Measurements from ENCODE around the gene ZFAND4. TPM values are rescaled to one million over a fixed set of nuclear protein-coding genes. Genes with fewer than 3 reads are reported as not detected.
"Not testable (repeated sequence)": the region's sequence is repeated elsewhere in the genome, so short reads cannot be mapped to it uniquely, and the experiment has no call there.

Gene ZFAND4
- total RNA-seq, 1 donor, result 14.3 TPM

DNA sequence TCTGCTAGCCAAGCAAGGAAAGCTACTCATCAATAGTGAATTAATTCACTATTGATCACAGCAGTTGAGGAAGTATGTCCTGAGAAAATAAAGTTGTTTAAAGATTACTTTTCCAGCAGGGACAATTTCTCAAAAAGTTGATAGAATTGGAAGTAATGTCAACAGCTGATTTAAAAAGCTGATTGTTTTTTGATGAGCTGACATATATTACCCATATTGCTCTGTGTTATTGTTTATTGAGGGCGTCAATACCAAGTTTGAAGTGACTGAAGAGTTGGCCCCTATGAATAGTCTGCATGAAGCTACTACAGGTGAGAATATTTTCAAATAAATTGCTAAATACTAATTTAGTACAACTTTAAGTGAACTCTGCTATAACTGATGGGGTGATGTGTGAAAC lies 28.0 kb downstream of the ZFAND4 start:
- no peak for DNase-seq (ENCODE audit: low read depth in 2 of 3, low spot score in 2 of 3)

DNA sequence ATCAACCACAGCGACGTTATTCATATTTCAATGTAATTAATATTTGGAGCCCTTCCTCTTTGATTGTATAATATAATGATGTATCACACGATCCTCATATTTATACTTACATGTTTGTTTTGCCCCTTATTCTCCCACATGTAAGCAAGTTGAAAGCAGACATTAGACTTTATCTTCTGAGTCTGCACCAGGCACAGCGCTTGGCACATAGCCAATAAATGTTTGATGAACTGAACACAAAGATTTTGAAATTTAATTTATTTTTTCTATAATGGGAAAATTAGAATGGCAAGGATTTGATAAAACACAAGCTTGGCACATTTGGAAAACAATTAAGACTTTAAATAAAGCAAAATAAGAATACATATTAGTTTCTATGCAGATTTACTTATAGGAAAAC lies 31.6 kb downstream of the ZFAND4 start:
- no peak for DNase-seq (ENCODE audit: low read depth in 2 of 3, low spot score in 2 of 3)

DNA sequence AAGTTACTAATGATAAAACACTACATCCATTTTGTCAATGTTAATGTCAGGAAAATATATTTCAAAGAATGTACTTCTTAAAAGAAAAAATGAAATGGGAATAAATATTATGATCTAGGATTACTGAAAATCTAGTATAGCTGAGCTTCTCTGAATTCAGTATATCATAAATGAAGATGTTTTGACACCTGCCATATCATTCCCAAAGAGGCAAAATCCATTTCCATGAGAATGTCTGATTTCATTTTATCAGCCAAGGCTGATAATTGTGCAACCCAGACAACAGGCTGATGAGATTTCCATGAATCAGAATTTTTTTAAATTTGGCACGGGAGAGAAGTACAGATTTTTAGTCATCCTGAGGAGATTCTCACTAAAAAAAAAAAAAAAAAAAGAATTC lies 32.5 kb downstream of the ZFAND4 start:
- no peak for DNase-seq (ENCODE audit: low read depth in 2 of 3, low spot score in 2 of 3)

DNA sequence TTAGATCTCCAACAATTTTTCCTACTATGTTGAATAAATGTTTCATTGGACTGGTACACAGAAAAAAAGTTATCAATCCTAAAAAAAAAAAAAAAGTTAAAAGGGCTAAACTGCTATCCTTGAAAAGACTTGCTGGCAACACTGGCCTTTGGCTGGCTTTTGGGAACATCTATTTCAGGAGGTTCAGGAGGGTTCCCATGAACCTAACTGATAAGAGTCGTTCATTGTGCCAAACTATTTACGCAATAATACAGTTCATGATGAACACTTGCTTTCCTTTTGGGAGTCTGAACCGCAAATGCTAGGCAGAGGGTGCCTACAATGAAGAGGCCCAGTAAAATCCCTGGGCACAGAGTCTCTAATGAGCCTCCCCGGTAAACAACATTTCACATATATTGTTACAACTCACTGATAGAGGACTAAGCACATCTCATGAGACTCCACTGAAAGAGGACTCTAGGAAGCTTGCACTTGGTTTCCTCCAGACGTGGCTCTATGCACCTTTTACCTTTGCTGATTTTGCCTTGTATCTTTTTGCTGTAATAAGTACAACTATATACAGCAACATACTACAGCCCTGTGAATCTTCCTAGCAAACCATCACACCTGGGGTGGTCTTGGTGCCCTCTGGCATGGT lies 45.0 kb downstream of the ZFAND4 start:
- DNase-seq (ENCODE audit: low read depth in 2 of 3, low spot score in 2 of 3), result no peak

DNA sequence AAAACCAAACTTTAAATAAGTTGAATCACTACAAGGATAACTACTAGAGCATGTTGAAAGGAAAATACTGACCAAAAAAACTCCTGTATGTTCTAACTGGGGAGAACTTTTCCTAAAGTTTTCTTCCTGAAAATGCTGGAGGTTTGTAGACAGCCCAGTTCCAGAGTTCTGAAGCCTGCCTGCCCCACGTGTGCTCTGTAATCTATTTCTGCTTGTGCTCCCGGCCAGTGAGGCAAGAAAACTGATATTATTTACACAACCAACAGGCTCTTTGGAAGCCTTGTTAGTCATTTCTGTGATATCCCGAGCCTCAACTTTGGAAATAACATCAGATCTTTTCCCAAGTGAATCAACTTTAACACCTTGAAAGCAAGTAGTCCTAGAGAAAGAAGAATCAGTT lies 46.7 kb downstream of the ZFAND4 start:
- DNase-seq (ENCODE audit: low read depth in 2 of 3, low spot score in 2 of 3), result no peak

DNA sequence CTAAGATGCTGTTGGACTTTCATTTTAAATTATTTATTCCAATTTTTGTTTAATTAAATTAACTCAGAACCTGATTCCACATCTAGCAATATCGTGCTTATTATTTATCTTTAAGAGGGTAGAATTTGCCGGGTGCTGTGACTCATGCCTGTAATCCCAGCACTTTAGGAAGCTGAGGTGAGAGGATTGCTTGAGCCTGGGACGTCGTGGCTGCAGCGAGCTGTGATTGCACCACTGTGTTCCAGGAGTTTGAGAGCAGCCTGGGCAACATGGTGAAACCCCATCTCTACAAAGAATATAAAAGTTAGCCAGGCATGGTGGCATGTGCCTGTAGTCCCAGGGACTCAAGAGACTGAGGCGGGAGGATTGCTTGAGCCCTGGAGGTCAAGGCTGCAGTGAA lies 47.8 kb downstream of the ZFAND4 start:
- DNase-seq (ENCODE audit: low read depth in 2 of 3, low spot score in 2 of 3), result no peak

DNA sequence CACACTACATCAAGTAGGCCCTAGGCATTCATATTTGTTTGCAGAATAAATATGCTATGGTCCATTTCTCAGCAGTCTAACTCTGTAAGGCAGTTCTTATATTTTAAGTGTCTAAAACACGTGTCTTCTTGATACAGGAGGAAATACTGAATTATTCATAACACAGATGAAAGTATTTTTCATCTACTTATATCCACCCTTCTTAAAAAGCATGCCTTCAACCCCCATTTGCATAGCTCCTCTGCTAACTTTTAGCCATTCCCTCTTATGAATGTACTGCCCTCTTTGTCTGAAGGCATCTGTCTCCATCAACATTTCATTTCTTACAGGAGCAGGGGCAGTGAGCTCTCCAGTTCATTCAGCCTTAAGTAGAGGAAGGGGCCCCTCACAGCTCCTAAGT lies 57.7 kb downstream of the ZFAND4 start:
- no peak for DNase-seq (ENCODE audit: low read depth in 2 of 3, low spot score in 2 of 3)

DNA sequence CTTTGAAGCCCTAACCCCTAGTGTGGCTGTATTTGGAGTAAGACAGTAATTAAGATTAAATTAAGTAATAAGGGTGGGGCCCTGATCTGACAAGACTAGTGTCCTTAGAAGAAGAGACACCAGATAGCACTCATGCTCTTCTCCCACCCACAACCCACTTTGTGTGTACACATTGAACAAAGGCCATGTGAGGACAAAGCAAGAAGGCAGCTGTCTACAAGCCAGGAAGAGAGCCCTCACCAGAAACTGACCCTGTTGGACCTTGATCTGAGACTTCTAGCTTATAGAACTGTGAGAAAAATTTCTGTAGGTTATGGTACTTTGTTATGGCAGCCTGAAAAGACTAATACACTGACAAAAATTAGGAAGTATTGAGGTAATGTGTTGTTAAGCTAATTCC lies 59.8 kb downstream of the ZFAND4 start:
- no peak for DNase-seq (ENCODE audit: low read depth in 2 of 3, low spot score in 2 of 3)

DNA sequence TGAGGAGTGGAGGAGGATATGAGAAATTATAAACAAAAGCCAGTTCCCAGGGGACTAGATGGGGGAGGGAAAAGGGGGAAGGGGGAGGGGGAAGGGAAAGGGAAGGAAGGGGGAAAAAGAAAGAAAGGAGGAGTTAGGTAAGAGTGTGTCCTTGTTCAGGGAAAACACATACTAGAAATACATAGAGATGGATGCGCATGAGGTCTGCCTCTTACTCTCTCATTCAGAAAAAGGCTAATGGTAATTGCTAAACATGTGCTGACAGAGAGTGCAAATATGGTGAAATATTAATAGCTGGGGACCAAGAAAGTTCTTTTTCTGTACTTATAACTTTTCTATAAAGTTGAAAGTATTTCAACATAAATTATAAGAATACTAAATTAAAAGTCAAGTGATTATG lies 64.5 kb downstream of the ZFAND4 start:
- no peak for DNase-seq (ENCODE audit: low read depth in 2 of 3, low spot score in 2 of 3)

DNA sequence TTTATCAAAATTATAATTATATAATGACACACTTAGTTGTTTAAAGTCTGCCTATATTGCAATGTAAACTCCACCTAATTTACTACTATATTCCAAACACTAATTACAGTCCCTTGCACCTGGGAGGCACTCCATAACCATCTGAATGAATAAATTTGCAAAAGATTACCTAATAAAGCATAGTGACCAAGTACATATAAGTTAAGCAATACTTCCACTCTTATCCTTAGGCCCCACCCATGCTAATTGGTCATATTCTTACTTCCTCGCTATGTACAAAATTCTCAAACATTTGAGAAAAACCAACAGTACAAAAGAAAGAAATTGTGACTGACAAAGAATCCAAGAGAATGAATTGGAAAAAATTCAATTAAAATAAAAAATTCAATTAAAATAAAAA lies 65.3 kb downstream of the ZFAND4 start:
- no peak for DNase-seq (ENCODE audit: low read depth in 2 of 3, low spot score in 2 of 3)

DNA sequence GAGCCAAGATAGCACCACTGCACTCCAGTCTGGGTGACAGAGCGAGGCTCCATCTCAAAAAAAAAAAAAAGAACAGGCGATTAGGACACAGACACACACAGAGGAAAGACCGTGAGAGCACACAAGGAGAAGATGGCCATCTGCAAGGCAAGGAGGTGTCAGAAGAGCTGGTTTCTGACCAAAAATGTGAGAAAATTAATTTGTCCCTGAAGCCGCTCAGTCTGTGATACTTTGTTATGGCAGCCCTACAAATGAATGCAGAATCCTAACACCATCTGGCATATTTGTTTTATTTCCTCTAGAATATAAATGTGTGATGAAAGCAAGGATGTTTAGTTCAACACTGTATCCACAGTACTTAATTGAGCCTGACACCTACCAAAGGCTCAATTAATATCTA lies 69.7 kb downstream of the ZFAND4 start:
- DNase-seq (ENCODE audit: low read depth in 2 of 3, low spot score in 2 of 3), result no peak

DNA sequence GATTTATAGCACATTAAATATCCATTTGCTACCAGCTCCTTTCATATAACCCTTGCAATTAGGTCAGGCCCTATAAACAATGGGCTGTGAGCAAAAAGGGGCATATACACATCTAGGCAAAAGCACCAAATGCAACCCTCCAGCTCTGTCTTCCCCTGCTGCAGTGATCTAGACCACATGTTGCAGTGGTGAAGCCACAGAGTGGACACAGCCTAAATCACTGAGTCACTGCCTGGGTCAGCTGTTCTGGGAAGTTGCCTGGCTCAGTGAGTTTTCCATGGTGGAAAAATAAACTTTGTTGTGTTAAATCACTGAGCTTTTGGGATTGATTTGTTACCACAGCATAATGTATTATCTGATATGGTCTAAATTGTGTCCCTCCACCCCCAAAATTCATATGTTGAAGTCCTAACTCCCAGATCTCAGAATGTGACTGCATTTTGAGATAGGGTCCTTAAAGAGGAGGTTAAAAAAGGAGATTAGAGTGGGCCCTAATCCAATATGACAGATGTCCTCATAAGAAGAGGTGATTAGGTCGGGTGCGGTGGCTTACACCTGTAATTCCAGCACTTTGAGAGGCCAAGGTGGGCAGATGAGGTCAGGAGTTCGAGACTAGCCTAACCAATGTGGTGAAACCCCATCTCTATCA lies 70.4 kb downstream of the ZFAND4 start:
- no peak for DNase-seq (ENCODE audit: low read depth in 2 of 3, low spot score in 2 of 3)

DNA sequence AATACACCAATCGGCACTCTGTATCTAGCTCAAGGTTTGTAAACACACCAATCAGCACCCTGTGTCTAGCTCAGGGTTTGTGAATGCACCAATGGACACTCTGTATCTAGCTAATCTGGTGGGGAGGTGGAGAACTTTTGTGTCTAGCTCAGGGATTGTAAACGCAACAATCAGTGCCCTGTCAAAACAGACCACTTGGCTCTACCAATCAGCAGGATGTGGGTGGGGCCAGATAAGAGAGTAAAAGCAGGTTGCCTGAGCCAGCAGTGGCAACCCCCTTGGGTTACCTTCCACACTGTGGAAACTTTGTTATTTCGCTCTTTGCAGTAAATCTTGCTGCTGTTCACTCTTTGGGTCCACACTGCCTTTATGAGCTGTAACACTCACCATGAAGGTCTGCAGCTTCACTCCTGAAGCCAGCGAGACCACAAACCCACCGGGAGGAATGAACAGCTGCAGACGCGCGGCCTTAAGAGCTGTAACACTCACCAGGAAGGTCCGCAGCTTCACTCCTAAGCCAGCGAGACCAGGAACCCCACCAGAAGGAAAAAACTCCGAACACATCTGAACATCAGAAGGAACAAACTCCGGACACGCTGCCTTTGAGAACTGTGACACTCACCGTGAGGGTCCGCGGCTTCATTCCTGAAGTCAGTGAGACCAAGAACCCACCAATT lies 71.2 kb downstream of the ZFAND4 start:
- not testable (repeated sequence) for DNase-seq (ENCODE audit: low read depth in 2 of 3, low spot score in 2 of 3)

DNA sequence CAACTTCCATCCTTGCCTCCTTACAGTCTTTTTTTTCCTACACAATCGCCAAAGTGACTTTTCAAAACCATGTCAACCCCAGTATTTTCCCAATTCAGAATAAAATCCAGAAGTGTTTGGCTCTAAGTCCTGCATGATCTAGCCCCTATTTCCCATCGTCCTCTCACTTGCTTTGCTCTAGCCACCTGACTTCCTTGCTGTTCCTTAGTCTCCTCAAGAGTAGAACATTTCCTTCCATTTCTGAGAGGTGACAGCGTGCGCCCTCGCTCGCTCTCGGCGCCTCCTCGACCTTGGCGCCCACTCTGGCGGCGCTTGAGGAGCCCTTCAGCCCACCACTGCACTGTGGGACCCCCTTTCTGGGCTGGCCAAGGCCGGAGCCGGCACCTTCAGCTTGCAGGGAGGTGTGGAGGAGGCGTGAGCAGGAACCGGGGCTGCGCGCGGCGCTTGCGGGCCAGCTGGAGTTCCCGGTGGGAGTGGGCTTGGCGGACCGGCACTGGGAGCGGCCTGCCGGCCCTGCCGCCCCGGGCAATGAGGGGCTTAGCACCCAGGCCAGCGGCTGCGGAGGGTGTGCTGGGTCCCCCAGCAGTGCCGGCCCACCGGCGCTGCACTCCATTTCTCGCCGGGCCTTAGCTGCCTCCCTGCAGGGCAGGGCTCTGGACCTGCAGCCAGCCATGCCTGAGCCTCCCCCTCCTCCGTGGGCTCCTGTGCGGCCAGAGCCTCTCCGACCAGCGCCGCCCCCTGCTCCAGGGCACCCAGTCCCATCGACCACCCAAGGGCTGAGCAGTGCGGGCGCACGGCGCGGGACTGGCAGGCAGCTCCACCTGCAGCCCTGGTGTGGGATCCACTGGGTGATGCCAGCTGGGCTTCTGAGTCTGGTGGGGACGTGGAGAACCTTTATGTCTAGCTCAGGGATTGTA lies 72.0 kb downstream of the ZFAND4 start:
- DNase-seq (ENCODE audit: low read depth in 2 of 3, low spot score in 2 of 3), result not testable (repeated sequence)

DNA sequence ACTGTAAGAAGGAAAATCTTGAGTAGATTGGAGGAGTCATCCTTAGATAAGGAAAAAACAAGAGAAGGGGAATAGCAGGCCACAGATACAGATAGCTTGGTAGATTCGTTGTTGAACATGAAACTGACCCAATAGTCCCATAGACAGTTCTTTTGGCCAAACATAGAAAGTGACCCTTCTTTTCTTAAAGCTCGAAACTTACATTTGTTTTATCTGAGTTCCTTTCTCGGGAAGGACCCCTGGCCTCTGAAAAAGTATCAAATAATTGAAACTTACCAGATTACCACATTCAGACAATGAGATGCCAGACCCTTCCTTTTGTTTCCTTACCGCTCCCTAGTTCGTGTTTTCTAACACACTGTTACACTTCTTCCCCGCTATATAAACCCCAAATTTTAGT lies 72.9 kb downstream of the ZFAND4 start:
- DNase-seq (ENCODE audit: low read depth in 2 of 3, low spot score in 2 of 3), result no peak

DNA sequence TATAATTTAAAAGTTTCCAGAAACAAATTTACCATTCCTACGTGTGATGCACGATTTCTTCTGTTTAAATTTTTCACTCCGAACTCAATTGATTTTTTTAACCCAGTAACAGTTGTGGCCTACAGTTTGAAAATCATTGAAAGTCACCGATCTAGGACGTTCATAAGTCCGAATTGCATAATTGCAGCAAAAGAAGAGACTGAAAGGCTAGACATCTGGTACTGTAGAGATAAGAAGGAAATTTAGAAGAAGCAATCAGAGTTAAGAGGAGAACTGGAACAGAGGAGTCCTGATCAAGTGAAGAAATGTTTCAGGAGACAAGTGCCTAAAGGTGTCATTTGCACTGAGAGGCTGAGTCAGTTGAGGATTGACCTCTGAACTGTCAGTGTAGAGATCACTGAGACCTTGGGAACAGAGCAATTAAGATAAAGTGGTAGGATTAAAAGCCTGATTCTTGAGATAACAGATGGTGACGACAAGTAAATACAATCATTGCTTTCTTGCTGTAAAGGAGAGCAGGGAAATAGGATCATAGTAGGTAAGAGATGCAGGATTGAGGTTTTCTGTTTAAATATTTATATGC lies 73.5 kb downstream of the ZFAND4 start:
- no peak for DNase-seq (ENCODE audit: low read depth in 2 of 3, low spot score in 2 of 3)

DNA sequence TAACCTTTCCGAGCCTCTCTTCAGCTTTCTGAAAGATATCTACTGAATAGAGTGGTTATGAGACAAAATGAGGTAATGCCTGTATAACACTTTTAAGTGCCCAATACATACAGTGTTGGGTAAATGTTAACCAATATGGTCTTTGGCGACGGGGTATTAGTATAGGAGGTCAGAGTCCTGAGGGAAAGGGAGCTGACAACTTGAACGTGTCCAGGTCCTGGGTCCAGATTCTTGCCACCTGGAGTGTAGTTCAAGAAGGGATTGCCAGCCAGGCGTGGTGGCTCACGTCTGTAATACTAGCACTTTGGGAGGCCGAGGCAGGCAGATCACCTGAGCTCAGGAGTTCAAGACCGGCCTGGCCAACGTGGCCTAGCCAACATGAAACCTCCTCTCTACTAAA lies 76.0 kb downstream of the ZFAND4 start:
- no peak for DNase-seq (ENCODE audit: low read depth in 2 of 3, low spot score in 2 of 3)

DNA sequence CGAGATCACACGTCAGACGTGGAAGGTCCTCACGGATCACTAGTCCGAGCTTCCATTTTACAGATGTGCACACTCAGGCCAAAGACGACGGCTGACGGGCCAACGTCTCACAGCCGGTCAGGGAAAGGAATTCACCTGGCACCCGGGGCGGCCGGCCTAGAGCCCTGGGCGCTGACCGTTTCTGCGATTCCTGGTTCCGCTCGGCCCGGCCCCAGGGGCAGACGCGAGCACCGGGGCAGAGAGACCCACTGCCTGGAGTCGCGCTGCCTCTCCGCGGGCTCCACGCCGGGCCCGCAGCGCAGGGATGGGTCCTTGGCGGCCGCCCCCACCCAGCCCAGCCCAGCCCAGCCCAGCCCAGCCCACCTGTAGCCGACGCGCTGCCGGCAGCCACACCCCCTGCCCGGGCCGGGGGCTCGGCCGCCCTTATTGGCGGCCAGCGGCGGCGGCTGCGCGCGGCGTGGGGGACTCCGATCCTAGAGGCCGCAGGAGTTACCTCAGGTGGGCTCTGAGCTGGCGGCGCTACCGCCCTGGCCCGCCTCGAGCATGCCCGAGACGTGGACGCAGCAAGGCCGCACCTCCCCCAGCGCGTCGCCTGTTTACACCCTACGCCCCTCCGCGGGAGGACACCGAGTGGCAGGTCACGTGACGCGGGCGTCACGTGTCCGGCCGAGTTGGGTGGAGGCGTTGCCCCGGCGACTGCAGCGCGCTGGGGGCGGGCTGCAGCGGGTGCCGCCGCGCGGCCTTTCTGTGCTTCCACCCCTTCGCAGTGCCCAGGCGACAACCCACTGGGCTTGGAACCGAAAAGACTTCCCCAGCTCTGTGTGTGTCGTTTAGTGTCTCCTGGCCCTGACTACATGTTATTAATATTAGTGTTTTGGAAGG lies 78.1 kb downstream of the ZFAND4 start:
- peak; percentile 76 to 96 (median 95) for DNase-seq (ENCODE audit: low read depth in 2 of 3, low spot score in 2 of 3)

DNA sequence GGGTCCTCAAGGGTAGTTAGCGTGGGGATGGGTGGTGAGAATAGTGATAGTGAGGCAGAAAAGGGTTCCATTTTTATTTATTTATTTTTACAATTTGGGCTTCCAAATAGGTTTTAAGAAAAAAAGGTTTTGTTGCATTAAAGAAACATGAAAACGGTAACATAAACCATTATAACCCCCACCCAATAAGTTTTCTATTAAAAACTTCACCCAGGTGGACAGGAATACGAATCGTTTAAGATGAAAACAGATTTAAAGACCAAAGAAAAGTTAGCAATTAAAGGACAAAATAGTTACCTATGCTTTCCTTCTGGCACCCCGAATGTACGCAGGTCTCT lies 78.7 kb downstream of the ZFAND4 start:
- no peak for DNase-seq (ENCODE audit: low read depth in 2 of 3, low spot score in 2 of 3)

DNA sequence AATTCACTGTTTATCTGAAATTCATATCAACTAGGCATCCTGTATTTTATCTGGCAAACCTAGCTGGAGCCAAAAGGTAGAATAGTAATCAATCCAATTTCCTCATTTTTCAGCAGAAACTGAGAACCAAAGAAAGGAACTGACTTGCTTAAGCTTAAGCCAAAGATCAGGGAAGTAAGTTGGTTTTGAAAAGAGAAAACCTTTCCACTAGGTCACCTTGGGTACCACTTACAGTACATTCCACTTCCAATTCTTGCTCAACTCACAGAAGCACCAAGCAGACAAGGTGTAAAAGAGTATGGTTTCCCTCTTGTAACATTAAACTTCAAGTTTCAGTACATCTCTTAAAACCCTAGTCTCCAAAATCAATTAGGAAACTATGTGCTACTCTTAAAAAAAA lies 79.6 kb downstream of the ZFAND4 start:
- peak in 2 of 3 donors; percentile 24 to 27 for DNase-seq (ENCODE audit: low read depth in 2 of 3, low spot score in 2 of 3)

Measured in hematopoietic multipotent progenitor cell (in vitro differentiated cells).